ENCODE data around the gene MFAP3L.

Gene MFAP3L

DNA sequence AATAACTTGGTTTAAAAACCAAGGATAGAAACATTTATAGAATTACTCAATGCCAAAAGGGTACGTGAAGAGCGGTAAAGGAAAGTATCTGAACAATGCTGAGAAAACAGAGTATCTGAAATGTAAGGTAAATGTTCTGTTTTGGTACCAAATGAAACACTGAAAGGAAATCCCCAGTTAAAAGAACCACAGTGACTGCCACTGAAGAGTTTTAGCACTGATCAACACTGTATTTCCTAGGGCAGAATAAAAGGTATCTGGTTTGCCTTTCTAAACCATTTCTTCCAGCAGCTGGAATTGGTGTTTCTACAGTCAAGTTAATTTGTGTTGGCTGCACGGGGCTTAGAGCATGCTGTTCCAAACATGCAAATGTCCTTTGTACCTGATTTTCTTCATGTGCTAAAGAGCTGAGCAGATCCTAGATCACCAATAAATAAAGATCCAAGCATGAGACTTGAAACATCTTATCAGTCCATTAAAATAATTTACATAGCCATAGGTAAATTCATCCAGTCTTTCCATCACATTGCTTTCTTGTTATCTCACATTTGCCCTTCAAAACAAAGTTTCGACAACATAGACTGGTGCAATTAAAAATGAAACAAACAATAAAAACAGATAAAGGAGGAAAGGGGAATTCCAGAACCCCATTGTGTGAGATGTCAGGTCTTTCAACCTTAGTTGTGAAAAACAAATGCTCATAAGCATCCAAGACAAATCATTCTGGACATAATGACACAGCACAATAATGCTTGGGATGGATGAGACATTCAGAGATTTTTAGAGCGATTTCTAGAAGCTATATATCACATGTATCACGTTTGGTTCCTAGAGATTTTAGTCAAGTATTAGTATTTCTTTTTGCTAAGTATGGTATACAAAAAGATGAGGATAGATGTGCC is 38.6 kb downstream of the MFAP3L start:
- H3K4me3 ChIP-seq (ENCODE audit: low read length): no peak overlapping the region
- TF ChIP-seq ZNF274 (IDR thresholded peaks at IDR 0.05; ENCODE audit: low read depth, low read length): no peak

DNA sequence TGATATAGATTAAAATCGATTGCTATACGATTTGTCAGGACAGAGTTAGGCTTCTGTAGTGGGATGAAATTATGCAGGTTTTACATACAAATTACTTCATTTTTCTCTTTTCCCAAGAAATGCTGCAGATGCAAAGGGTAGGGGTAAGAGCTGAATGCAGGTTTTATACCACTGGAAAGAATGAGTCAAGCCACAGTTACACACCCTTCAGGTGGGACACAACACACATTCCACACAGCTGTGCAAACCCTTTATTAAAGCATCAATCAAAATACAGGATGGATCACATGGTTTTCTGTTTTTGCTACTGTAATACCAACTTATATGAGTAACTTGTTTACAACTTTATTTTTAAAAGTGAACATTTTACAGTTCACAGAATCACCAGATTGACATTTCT is 39.8 kb downstream of the MFAP3L start:
- H3K4me3 ChIP-seq (ENCODE audit: low read length): no peak overlapping the region
- no peak for TF ChIP-seq ZNF274 (IDR thresholded peaks at IDR 0.05; ENCODE audit: low read depth, low read length)

DNA sequence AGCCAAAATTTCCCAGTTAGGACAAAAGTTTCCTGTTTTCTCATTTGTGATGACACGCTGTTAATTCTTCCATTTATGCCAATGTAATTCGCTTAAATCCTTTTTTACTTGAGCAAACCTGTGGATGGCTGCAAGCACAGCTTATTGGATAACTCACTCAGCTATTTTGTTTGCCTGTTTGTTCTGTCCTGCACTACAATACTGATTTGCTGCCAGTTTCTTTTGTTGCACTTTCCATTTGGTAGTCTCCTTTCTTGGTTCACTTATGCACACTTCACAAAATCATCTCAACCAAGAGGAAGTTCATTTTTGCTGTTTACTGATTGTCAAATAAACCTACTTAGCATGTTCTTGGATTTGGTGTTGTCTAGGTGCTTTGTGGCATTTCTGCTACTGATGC is 40.3 kb downstream of the MFAP3L start:
- no peak overlapping the region for H3K4me3 ChIP-seq (ENCODE audit: low read length)

DNA sequence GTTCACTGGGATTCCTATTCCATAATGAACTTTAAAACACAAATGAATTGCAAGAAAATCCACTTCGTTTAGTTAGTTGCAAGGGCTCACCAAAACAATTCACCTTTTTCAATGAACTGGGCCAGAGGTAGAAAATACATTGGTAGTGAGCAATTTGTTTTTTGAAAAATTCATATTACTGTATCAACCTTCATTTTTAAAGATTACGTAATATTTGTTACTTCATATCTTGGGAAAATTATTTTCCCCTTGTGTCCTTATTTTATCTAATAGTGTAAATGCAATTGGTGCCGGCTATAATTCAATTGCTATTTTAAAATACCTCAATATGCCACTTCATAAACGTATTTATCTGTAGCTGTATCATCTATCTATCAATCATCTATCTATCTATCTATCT is 41.5 kb downstream of the MFAP3L start:
- TF ChIP-seq ZNF274 (IDR thresholded peaks at IDR 0.05; ENCODE audit: low read depth, low read length): no peak
- H3K4me3 ChIP-seq (ENCODE audit: low read length): no peak overlapping the region

More for the DNA sequence above, 40.3 kb downstream of the MFAP3L start:
- TF ChIP-seq ZNF274 (IDR thresholded peaks at IDR 0.05; ENCODE audit: low read depth, low read length): no peak

DNA sequence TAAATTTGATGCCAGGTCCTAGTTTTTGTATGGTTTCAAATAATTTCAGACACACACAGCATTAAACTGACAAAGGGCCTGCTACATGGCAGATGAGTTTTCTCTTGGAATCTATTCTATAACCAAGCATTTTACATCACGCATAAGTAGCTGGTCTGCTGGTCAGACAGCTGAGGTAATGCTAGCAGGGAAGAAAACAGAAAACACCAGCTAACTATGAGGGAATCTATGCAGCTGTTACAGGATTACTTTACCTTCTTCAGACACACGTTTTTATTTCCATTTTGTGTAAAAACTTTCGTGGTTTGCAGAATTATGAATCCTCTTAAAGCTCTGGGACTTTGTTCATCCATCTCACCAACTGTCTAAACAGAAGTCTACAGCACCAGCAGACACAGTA is 42.0 kb downstream of the MFAP3L start:
- no peak for TF ChIP-seq ZNF274 (IDR thresholded peaks at IDR 0.05; ENCODE audit: low read depth, low read length)
- H3K4me3 ChIP-seq (ENCODE audit: low read length): no peak overlapping the region

DNA sequence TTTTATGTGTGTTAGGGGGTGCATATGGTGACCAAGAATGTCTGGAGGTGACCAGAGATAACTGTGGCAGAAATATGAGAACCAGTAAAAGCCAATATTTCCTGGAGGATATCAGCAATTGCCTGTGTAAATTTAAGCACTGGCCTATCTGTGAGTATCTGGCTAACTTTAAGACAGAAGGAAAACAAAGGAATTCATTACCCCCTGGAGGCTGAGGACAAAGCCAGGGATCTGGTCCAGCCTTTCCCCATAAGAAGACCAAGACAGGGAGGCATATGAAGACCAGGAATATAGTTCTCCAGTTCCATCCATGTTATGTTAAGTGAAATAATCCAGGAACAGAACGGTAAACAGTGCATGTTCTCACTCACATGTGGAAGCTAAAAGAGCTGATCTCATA is 49.2 kb downstream of the MFAP3L start:
- no peak overlapping the region for H3K4me3 ChIP-seq (ENCODE audit: low read length)
- no peak for TF ChIP-seq ZNF274 (IDR thresholded peaks at IDR 0.05; ENCODE audit: low read depth, low read length)

DNA sequence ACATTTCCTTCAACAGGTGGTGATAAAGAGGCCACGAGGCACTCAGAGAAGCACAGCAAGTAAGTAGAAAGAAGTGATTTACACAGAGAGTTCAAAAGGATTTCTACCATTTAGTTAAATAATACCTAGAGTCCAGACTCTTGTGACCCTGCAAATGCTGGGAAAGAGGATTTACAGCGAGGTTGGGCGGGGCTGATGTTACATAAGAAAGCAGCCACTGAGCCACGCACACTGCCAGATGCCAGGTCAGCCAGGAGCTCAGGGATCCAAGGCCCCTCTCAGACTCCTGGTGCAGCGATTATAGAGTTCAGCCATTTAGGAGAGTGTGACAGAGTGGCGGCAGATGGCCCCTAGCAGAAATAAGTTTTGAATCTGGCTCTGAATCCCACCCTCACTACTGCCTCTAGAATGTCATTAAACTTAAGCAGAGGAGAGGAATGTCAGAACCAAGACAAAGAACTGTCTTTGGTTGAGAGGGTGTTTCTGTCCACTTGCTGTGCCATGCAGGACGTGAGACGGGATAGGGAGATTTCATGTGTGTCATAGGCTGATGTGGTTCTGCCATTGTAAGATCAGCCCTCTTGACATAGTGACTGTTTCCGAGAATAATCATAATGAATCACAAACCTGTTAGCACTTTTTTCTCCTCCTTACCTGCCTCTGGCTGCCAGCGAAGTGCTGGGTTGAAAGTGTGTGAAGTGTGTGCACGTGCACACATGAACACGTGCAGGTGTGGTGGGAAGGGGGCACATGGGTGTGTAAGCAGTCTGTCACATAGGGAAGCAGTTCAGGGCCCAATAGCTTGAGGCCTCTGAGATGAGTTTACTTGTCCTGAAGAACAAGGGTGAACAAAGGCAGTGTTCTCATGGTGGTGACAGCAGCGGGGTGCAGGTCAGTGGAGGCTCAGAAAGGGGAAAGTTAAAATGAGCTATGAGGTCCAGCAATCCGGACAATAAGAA is 50.1 kb downstream of the MFAP3L start:
- H3K4me3 ChIP-seq (ENCODE audit: low read length): no peak overlapping the region
- TF ChIP-seq ZNF274 (IDR thresholded peaks at IDR 0.05; ENCODE audit: low read depth, low read length): no peak

DNA sequence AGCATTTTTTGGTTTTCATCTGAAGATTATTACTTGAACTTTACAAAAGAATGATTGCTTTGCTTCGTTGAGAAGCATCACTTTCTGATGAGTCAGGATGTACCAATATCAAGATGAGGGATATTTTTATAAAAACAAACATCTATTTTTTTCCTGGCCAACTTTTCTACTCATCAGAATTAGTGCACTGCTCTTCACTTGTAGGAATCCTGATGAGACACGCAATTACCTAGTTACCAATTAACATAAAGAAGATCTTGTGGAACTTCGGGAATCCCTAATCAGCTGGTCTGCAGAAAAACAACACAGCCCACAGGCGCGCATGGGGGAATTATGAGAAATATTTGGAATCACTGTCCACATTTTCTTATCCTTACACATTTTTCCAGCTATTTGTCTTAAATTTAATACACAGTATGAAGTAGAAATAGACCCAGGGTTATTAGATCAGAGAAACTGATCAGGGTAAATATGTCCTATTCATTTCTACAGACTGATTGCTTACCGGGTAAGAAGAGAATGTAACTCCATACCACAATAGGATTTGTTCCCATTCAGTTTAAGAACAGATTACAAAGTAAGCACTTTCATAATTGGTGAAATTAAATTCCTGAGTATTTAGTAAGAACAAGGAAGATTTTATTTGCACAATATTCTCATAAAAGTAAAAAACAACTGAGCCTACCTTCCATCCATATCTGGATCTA is 50.9 kb downstream of the MFAP3L start:
- no peak for TF ChIP-seq ZNF274 (IDR thresholded peaks at IDR 0.05; ENCODE audit: low read depth, low read length)
- no peak overlapping the region for H3K4me3 ChIP-seq (ENCODE audit: low read length)

DNA sequence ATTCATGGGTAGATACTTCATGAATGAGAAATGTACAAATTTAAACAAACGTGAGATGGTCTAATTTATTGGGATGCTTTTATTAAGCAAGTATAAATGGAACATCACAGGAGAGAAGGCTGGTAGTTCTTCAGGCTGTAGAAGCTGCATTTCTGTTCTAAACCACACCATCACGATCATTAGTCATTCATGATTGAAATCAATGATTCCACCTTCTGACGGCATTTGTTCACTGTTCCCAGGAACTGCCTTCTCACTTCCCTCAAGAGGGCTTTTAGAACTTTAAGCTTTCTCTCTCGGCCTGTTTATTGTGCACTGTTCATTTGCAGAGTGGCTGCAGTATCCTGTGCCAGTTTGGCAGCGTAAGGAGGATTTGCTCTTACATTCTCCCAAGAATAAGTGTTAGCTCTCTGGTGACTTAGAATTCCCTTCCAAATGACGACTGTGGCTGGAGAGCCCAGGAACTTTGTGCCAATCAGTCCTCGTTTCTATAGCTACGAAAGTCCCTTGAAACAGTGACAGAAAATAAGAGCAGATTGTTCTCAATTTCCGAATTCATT is 54.7 kb downstream of the MFAP3L start:
- no peak overlapping the region for H3K4me3 ChIP-seq (ENCODE audit: low read length)
- TF ChIP-seq ZNF274 (IDR thresholded peaks at IDR 0.05; ENCODE audit: low read depth, low read length): no peak

DNA sequence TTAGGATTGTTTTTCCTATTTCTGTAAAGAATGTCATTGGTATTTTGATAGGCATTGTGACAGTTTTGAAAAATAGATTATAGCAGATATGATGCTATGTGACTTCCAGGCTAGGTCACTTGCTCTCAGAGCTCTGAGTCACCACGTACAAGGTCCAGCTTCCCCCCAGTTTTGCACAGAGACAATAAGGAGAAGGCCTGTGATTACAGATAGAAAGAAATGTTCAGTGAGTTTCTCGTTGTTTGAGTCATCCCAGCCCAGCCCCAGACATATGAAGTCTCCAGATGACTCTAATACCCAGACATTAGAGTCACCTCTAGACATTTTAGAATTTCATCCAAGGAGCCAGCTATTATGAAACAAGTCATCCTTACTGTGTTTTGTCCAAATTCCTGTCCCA is 57.2 kb downstream of the MFAP3L start:
- H3K4me3 ChIP-seq (ENCODE audit: low read length): no peak overlapping the region
- no peak for TF ChIP-seq ZNF274 (IDR thresholded peaks at IDR 0.05; ENCODE audit: low read depth, low read length)

DNA sequence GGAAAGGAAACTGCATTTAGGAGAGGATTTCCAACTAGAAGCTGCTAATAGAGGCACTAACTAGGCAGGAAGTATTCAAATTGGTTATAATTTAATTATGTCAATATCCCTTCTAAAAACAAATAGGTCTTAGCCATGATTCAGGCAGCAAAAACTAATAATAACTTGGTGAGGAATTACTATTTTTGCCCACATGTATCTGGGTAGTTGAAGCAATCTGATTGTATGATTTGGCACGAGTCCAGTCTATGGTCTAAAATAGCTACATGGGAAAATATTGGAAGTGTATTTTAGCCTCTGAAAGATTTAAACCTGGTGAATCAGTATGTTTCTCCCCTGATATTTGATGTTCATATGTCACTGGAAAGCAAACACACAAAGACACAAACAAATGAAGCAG is 62.2 kb downstream of the MFAP3L start:
- no peak for TF ChIP-seq ZNF274 (IDR thresholded peaks at IDR 0.05; ENCODE audit: low read depth, low read length)

DNA sequence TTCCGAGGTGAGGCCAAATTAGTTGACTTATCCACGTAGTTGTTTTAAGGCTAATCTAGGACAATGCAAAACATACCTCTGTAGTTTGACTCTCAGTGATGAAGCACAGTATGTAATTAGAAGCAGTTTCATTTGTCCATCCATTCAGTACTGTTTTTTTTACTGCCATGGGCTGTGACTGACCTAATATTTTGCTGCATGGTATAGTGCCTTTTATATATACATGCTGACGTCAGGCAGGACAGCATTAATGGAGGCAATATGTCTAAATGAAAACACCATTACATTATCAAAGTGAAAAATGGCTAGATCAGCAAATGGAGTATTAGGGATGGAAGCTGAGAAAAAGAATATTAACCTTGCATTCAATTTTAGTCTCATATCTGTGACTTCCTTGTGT is 66.9 kb downstream of the MFAP3L start:
- TF ChIP-seq ZNF274 (IDR thresholded peaks at IDR 0.05; ENCODE audit: low read depth, low read length): no peak

More for the DNA sequence above, 62.2 kb downstream of the MFAP3L start:
- H3K4me3 ChIP-seq (ENCODE audit: low read length): no peak overlapping the region

DNA sequence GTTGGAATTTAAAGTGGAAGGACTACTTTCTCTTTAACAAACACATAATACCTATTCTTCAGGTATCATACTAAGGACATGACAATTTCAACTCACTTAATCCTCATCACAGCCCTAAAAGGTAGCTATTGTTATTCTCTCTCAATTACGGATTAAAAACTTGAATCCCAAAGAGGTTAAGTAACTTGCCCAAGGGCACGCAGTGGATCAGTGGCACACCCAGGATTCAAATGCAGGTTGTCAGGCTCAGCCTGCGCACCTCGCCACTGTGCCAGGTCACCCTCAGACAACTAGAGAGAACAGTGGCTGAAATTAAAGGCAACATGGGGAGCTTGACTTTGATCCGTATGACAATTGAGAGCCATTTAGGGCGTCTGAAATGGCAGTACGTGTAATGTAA is 67.6 kb downstream of the MFAP3L start:
- TF ChIP-seq ZNF274 (IDR thresholded peaks at IDR 0.05; ENCODE audit: low read depth, low read length): no peak
- no peak overlapping the region for H3K4me3 ChIP-seq (ENCODE audit: low read length)

More for the DNA sequence above, 66.9 kb downstream of the MFAP3L start:
- H3K4me3 ChIP-seq (ENCODE audit: low read length): no peak overlapping the region

DNA sequence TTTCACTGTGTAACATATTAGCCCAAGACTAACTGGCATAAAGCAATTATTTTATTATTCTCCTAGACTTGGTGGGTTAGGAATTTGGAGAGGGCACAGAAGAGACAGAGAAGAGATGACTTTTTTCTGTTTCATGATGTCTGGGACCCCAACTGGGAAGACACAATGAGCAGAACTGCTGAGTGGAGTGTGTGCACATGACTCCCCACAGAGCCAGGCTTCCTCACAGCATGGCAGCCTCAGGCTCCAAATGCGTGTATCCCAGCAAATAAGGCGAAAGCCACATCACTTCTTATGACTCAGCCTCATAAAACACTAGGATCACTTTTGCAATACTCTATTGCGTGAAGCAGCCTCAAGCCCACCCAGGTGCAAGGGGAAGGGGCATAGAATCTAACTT is 68.4 kb downstream of the MFAP3L start:
- H3K4me3 ChIP-seq (ENCODE audit: low read length): no peak overlapping the region
- TF ChIP-seq ZNF274 (IDR thresholded peaks at IDR 0.05; ENCODE audit: low read depth, low read length): no peak

All from GM08714 (cell line).